GM19025 (cell line): ENCODE measurements around the gene MEGF10.

Experiments used
- ATAC-seq: cut with Tn5 transposase; IDR thresholded peaks from one replicate; pipeline ENCODE4 v1.9.1; 2021; ENCODE audit warnings: mild to moderate bottlenecking, low read depth, moderate library complexity; ENCODE audit not compliant: unreplicated experiment

The MEGF10 gene

DNA sequence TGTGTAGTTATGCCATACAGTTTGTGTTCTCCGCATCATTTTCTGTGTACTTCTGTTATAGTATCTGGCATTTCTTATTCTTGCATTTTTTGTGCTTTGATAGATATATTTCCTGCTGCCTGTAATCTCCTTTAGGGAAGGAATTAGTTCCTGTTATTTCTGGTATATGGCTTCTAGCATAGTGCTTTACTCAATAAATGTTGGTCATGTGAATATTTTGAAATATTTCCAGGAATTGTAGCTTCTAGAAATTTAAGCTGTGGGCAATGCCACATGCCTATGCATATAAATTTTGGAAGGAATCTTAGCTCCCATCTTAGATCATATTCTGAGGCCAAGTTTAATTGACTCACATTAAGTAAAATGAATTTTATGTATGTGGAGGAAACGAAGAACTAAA is 215.3 kb downstream of the MEGF10 start:
- no peak for ATAC-seq

DNA sequence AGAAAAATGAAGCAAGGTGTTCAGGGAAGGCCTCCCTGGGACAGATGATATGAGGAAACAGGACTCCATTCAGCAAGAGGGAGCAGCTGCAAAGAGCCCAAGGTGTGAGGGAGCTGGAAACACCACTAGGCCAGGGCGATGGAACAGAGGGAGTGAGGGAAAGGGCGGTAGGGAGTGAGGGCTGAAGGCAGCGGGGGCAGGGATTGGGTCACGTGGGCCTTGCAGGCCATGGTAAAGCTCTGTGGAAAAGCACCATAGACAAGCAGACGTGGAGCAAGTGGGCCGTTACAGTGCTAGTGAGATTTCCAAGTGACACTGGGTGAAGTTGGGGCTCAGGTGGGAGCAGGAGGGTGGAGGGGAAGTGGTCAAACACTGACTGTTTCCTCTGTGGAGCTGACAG is 216.0 kb downstream of the MEGF10 start:
- no peak for ATAC-seq

DNA sequence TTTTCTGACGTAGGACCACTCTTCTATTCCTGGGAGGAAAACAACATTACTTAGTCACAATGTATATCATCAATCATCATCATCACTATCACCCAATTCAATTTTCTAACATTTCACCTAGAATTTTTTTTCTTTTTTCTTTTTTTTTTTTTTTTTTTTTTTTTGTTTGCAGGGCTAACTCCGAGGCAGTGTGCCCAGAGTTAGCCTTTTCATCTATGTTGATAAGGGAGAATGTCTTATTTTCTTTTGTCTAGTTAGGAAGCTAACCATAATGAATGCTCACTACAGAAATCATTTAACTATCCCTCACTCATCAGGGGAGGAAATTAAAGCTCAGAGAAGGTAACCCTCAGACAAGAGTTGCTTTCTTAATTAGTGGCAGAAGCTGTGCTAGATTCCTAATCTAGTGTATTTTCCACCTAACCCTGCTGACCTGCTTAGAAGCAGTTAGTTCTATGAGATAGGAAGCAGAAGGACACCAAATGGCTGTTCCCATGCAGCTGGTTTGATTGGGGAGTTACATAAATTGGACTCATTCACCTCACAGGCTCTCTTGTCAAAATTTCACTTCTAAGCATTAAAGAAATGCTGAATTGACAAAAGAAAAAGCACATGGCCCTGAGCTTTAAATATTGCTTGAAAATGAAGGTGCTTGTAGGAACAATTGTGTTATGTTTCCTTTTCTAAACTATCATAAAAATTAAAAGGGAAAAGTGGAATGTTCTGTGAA is 218.2 kb downstream of the MEGF10 start:
- no peak for ATAC-seq
